HG03108 (cell line): Measurements from ENCODE around the gene NEDD4.
"Not testable (repeated sequence)": the region's sequence is repeated elsewhere in the genome, so short reads cannot be mapped to it uniquely, and the experiment has no call there.

Experiments
- ATAC-seq: cut with Tn5 transposase; IDR thresholded peaks from one replicate; pipeline ENCODE4 v1.9.1; 2021; ENCODE audit warnings: moderate library complexity; ENCODE audit not compliant: unreplicated experiment

NEDD4 gene

DNA sequence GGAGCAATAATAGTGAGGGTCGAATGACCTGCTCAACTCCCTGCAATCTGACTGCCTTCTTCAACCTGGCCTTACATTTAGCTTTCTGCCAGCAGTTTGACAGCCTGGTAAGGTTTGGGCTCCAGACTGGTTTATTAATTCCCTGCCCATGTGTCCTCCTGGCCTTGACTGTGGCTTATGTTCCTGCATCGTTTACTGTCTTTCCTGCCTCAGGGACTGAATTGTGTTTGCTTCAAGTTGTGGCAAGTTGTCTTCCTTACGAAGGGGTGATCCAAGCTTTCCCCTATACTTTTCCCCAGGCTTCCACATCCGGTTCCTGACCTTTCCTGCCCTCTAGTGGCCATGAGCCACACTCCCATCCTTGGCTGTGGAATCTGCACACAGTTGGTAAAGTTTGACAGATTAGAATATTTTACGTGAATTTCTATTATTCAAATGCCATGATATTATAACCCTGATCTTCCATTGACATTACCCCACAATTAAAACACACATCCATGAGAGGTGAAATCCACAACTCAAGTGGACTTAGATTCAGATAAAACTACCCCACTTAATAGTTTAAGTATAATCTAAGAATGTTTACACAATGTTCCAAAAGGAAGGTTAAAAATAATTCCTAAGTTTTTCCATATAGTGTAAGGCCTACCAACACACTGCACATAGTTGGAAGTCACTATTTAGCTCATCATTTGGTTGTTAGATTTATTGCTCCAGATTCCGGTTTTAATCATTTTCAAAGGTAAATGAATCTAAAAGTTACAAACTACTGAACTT, 95.7 kb downstream of the NEDD4 start:
- ATAC-seq, result no peak

DNA sequence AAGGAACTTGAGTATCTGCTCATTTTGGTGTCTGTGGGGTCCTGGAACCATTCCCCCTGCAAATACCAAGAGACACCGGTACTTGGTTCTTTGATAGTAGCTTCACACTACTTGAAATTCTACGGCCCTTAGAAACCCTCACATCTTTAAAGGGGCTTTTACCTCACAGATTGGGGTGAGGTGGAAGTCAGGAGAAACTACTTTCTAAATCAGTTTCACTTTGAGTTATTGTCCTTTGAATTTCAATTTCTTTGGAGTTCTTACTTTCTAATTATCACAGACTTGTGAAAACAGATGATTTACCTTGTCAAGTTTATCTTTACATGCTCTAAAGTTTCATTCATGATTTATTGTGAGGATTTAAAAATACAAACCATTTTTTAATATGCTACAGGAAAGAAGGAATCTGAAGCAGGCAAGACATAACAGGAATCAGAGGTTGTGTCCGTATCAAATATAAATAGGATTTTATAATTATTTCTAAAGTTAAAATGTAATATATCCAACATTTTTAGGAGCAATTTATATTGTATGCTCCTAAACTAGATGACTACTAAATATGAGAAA, 98.9 kb downstream of the NEDD4 start:
- ATAC-seq, result no peak

DNA sequence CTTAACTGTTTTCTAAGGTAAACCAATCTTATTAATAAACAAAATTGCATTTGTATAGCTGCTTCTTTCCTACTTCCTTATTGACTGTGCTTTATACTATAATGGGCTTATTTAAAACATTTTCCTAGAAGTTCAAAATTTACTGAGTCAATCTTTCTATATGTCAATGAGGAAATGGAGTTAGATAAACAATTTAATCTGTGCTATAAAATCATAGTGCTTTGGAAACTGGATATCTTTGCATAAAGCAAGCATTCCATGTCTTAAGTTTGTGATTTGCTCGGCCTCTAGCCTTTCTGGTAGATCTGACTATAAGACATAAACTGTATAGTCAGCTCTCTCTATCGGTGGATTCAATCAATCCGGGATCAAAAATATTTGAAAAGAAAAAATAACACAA, 99.6 kb downstream of the NEDD4 start:
- no peak for ATAC-seq

DNA sequence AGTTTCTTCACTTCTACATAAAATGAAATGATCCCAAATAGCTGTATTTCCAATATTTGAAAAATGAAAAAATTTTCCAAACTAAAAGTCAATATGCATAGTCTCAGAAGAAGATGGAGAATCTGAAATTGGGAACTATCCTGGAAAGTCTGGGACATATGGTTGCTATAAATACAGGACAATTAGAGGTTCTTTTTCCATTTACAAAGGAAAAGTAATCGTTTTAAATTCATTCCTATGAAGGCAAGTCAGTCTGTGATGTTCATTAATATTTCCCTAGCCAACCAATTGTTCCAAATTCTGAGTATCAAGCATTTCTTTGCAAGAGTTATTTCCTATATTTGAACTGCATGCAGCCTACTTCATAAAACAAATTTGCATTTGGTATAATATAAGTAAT, 102.2 kb downstream of the NEDD4 start:
- no peak for ATAC-seq

DNA sequence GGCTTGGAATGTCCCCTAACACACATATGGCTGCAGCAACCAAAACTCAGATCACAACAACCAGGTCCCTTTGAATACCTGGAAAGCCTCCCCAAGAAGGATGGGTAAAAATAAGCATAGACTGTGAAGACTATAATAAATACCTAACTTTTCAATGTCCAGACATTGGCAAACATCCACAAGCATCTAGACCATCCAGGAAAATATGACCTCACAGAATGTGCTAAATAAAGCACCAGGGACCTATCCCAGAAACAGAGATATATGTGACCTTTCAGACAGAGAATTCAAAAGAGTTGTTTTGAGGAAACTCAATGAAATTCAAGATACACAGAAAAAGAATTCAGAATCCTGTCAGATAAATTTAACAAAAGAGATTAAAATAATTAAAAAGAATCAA, 109.2 kb downstream of the NEDD4 start:
- no peak for ATAC-seq

DNA sequence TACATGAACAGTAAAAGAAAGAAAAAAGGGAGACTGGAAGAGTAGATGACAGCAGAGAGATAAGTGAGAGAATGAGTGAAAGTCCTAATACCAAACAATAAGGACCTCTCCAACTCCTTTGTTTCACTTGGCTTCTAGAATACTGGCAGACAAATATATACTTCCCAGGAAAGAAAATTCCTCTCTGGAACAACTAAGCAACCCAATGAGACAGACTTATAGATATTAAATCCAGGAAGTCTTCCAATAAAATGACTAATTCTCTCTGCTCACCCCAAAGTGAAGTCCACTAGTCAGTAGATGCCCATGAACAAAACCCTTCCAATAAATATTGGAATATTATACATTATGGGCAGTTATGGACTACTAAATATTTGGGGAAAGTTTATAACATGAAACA, 114.2 kb downstream of the NEDD4 start:
- ATAC-seq, result no peak

DNA sequence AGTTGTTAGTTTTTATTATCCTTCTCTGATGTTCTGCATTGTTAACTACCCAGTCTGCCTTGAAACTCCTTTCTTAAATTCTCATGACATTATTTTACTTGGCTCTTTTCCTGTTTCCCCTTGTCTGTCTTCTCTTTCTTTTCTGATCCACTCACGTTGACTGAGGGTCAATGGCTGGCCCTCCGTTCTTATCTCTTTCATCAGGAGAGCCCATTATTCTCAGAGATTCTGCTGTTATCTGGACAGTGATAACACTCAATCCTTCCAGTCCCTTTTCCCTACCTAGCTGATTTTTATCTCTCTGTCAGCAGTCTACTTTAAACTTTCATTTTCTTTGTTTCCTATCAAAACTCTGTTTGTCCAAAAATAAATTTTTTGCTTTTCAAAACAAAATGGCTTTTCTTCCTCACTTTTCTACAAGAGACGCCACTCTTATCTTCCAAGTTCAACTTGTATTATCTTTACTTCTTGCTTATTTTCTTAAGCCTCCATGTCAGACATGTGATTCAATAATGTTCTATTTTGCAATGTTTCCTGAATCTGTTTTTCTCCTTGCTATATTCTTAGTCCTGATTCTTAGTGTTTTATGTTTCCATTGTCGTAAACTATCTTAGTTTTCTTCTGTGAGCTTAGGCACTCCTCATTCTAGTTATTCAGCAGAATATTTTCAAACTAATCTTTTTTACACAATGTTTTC, 120.2 kb downstream of the NEDD4 start:
- no peak for ATAC-seq

DNA sequence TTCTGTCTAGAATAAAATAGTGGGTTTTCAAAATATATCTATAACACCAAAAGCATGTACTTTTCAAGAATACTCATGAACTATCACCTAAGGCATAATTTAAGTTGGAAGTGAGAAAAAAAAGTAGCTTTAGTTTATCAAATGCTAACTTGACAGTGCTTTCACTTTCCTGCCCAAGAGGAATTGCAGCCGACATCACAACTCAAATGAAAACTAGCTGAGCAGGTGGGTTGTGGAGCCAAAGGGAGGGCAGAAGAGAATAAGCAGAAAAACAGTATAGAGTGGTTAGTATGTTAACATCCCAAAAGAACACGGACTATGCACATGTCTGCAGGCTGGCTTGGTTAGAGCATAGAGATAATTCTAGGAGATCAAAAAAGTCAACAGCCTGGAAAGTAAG, 120.9 kb downstream of the NEDD4 start:
- no peak for ATAC-seq

DNA sequence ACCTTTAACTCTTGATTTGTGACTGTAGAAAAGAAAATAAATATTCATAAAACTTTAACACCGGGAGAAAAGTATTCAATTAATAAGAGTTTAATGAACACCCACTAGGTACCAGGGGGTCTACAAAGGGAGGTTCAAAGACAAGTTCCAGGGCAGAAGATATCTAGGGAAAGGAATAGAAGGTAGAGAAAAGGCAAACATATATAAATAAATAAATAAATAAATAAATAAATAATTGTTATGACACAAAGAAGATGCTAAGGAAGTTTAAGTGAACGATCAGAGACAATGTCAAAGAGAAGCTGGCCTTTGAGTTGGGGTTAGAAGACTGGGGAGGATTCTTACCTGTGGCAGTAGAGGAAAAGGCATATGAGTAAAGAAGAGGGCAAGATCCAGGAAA, 123.8 kb downstream of the NEDD4 start:
- no peak for ATAC-seq

DNA sequence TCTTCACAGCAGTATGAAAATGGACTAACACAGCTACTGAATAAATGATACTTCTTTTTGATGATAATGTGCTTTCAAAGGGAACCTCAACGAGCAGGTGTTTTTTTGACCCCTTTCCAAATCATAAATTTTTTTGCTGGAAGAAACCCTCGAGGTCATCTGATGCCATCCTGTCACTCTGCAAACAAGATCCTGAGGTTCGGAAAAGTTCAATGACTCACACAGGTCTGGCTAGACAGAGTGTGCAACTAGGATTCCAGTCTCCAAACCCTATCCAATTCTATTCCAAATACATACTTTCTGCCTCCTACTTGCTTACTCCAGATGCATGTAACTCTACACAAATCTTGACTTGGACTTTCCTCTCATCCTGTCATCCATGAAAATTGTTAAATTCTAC, 124.7 kb downstream of the NEDD4 start:
- no peak for ATAC-seq

DNA sequence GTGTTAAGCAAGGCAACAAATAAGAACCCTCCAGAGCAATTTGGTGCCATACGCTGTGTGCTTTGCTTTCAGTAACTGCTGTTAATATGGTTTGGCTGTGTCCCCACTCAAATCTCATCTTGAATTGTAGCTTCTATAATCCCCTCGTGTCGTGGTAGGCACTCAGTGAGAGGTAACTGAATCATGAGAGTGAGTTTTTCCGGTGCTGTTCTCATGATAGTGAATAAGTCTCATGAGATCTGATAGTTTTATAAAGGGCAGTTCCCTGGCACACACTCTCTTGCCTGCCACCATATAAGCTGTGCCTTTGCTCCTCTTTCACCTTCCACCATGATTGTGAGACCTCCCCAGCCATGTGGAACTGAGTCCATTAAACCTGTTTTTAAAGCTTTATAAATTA, 125.1 kb downstream of the NEDD4 start:
- not testable (repeated sequence) for ATAC-seq

DNA sequence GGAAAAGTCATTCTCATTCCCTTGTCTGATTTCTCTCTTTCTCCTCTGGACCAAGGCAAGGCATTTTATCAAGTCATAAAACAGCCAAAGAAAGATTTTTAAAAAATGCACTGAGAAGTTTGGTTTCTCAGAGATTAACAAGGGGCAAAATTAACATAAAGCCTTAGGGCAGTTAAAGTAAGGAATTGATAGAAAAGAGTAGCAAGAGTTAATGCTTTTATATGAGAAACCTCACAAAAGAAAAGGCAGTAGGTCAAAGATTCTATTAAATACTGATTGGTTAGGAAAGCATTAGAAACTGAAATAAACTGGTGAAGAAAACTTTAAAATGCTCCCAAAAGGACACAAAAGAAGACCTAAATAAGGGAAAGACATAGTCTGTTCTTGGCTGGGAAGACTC, 129.5 kb downstream of the NEDD4 start:
- no peak for ATAC-seq

DNA sequence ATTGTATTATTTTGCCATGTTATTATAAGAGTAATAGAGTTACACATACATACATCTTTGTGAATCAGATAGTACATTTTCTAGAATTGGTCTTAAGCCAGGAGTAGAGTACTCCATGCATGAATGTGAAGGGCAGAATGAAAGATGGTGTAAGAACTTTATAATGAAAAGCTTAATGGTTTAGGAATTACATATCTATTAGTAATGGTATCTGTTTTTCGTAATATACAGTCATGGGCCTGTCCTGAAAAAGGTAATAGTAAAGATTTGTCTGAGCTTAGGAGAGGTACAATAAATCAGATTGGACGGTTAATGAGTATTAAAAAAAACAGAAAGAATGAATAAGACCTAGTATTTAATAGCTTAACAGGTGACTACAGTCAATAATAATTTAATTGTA, 132.3 kb downstream of the NEDD4 start:
- no peak for ATAC-seq

DNA sequence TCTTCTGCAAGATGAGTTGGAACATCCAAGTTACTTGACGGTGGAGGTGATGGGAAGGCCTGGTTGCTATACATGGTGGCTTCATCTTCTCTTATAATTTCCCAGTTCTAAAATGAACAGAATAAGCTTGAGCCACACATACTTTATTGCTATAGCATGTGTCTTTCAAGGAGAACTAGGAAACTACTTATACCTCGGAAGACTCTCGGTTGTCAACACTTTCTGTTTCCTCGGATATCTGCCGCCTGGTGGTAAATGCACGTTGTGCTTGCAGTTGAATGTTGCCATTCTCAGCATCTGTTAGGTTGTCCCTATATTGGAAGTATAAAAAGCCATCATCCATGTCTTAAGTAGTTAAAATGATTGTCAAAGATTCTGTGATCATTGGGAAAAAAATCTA, 132.9 kb downstream of the NEDD4 start:
- ATAC-seq, result no peak

DNA sequence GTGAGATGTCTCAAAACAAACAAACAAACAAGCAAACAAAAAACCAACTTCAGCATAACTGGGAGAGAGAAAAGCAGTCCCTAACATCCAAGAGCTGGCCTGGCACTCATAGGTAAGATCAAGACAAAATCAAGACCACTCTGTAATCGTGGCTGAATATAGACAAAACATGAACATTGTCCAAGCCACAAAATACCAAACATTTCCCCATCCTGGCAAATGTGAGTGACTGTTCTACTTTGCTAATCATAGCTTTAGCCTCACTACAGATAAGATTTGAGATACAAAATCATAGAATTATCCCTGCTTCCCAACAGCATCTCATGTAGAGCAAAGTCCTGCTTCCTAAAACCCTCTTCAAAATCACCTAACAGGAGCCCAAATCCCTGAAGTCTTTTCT, 133.7 kb downstream of the NEDD4 start:
- ATAC-seq, result no peak

DNA sequence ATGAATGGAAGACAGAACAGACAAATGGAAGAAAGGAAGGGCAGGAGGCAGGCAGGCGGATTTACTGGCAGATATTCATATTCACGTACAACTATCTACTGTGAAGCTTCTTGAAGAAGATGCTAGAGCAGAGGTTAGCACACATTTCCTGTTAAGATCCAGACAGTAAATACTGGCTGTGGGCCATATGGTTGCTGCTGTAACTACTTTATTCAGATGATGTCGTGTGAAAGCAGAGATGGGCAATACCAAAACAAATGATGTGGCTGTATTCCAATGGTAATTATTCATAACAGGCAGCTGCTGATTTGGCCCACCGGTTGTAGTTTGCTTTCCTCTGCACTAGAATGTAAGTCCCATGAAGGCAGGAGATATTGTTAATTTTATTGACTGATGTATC, 134.8 kb downstream of the NEDD4 start:
- ATAC-seq, result no peak

DNA sequence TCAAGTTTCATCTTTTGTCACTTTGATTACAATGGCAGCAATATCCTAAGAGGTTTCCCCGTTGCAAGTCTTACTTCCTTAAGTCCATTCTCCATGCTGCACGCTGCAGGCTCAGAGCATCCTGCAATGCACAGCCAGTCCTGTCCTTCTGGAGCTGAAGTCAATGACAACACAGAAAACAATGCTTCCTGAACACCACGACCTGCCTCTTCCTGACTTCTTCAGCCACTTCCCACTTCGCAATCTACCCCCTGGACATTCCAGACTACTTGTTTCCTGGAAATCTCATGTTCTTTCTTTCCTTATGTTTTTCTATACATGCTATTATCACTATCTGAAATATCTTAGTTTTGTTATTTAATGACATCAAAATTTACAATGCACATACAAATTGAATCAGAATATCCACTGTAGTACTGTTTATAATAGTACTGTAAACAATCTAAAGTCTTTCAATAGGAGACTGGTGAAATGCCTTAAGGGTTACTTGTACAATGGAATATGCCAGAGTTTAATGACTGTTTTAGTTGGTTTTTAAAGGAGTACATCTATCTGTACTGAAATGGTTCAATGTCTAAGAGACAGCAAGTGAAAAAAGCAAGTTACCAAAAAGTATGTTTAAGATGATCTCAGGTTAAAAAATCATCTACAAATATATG, 136.8 kb downstream of the NEDD4 start:
- ATAC-seq, result no peak

DNA sequence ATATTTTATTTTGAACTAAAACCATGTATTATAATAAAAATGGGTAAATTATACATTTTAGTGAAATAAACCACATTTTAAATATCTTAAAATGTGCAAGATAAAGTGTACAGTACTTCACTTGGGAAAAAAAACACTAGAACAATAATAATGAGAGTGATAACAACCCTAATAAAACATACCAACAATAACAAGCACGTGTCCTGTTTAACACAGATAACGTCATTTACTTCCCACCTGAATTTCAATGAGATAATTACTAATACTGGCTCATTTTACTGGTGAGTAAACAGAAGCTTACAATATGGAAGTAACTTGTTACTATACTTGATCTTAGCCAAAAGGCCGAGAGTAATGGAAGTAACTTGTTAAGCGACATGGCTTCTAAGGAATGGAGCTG, 140.3 kb downstream of the NEDD4 start:
- ATAC-seq, result no peak

DNA sequence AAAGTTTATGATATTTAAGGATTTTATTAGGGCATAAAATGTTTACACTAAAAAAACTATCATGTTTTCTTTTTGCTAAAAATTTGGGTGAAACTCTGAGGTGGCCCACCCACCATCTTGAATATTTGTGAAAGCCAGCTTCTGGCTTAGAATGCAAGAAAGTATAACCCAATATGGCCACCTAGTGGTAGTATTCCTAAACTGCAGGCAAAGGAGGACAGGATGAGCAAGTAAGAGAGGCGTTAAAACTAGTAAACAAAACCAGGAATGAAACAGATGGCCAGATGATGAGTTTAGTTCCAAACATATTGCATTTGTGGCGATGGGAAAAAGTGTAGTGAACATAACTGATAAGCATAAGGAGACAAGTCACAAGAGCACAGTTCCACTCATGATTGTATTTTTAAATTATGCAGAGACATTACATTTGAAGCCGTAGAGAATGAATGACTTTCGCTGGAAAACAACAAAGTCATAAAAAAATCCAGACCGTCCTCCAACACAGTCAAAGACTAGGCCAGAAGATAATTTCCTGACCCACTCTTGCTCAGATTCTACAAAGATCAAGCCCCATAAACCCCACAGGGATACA, 147.2 kb downstream of the NEDD4 start:
- peak; percentile 69 for ATAC-seq

DNA sequence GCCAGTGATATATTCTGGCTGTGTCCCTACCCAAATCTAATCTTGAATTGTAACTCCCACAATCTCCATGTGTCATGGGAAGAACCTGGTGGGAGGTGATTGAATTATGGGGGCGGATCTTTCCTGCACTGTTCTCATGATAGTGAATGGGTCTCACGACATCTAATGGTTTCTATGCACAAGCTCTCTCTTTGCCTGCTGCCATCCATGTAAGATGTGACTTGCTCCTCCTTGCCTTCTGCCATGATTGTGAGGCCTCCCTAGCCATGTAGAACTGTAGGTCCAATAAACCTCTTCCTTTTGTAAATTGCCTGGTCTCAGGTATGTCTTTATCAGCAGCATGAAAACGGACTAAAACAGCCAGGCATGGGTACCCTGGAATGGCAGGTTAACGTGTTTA, 150.5 kb downstream of the NEDD4 start:
- not testable (repeated sequence) for ATAC-seq

DNA sequence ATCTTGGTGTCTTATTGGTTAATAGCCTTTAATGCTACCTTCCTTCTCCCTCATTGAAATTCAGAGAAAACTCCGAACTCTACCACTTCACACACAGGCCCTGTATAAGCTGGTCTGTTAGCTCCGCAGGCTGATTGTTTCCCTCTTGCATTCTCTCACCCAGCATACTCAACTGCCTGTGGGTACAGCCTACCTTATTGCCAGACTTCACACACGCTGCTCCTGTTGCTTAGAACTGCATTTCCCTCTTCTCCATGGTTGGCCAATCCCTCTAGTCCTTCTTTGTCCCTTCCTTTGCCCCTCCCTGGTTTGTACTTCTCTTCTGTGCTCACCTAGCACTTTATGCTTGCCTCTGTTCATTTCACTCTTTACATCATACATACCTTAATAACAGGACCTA, 157.5 kb downstream of the NEDD4 start:
- no peak for ATAC-seq
